Suppressor macrophage (primary cell): ENCODE measurements around the gene C17orf67.
"Not testable (repeated sequence)": the region's sequence is repeated elsewhere in the genome, so short reads cannot be mapped to it uniquely, and the experiment has no call there.

Experiments used
- DNase-seq, 4 experiments: peaks; one replicate each; pipeline ENCODE4 v3.0.0-alpha.2; 2020 to 2022

The C17orf67 gene

DNA sequence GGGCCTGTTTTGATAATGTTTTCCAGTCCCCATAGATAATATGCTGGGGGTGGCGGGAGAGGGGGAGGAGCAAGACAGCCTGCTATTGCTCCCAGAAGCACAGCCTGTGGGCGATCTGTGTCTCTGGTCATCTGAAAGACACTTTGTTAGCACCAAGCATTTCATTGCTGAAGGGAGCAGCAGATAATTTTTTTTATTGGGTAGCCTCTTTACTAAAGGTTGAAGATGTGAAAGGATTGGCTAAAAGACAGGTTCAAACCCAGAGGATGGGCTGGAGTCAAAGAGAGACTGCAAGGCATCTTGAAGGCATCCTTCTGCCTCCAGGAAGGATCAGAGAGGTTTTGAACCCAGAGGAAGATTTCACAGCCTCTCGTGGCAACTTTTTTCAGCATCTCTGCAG lies 60.6 kb downstream of the C17orf67 start:
- DNase-seq: no peak

DNA sequence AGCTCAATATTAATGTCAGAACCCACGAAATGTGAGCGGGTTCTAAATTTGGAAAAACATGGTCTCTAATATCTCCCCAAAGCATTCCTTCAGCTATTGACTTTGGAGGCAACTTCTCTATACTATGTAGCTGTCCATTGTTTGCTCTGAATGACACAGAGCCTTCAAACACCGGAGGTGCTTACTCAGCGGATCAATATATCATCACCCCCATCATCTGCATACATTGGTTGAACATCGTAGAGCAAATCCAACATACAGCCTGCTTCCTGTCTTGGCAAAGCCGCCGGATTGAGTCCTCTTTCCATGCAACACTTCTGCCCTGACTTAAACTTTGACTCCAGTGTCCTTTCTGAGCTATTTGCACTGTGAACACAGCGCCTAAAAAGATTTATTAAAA lies 61.3 kb downstream of the C17orf67 start:
- no peak for DNase-seq

DNA sequence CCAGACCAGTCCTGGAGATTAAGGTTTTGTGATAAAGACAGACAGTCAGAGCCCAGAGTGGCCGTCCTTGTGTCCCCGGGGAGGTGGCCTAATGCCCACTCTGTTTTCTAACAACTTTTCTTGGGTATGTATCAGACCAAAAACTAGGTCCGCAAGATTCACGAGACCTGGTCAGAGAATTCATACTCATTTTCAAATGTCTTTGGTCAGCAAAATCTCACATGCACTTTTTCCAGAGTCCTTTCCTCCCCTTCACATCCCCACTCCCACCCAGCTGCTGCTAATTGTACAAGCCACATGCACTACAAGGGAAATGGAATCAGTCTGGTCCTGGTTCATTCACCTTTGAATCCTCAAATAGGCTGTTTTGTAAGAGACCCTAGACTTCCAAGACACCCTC lies 61.7 kb downstream of the C17orf67 start:
- DNase-seq: no peak

DNA sequence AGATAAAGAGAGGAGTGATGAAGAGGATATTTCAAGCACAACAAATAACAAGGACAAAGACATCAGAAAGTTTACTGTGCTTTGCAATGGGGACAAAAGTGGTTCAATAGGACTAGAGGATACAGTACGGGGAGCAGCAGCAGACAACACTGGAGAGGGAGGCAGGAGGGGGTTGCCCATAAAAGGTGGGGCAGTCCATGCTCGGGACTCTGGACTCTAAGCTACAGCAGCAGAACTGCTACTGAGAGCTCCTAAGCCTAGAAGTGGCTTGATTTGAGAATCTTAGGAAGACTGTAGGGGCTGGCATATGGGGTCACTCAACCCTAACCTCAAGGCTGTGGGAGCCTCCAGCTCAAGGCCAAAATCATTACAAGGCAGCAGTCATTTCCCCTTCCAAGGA lies 62.2 kb downstream of the C17orf67 start:
- no peak for DNase-seq

DNA sequence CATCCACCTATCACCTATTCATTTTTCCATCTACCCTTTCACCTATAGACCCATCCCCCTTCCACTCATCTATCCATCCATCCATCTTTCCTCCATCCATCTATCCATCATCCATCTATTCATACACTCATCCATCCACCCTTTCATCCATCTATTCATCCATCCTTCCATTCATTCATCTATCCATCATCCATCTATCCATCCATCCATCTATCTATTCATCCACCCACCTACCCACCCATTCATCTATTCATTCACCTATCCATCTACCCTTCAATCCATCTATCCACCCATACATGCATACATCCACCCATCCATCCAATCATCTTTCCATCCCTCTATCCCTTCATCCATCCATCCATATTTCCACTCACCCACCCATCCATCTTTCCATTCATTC lies 63.3 kb downstream of the C17orf67 start:
- no peak for DNase-seq

DNA sequence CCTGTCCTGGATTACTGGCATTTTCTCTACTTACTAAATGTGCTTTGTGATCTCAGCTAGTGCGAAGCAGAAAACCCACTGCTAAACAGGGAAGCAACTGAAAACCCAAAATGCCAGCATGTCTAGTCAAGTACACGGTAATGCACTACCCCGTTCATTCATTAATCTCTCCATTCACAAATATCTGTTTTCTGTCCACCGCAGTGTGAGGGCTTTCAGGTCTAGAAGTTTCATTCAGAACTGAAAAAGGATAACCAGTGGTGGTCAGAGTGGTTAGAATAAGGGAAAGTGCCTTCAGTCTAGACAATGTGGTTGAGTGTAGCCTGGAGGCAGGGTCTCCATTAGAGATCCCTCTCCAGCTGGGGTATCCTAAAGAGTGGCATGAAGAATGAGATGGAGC lies 68.3 kb downstream of the C17orf67 start:
- DNase-seq: no peak

DNA sequence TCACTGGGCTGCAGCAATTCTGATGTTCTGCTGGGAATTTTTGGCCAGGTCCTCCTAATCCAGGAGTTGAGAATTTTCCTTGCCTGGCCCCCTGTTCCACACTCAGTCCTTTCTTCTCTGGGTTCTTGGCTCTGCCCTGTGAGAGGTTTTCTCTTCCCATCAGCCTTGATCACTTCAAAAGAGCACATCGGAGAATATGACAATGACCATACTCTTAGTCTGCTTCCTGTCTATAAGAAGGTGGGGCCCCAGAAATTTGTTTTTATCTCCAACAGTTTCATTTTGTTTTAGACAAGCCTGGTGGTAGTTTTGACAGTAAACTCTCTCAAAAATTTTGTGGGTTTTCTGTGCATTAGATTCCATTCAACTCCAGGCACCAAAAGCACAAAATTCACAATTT lies 70.7 kb downstream of the C17orf67 start:
- no peak for DNase-seq

DNA sequence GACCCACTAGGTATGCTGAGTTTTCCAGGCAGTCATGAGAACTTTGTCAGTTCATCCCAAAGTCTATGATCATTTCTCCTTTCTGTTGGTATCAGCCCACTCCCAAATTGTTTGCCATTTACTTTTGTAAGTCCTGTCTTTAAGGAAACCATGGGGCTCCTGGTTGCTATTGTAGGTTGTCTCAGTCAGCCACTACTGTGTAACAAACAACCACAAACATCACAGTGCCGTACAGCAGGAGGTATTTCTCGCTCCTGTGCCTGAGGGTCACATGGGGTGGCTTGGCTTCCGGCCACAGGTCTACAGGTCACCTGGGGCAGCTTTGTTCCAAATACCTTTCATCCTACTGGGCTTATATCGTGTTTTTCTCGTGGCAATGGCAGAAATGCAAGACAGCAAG lies 71.6 kb downstream of the C17orf67 start:
- DNase-seq: no peak

DNA sequence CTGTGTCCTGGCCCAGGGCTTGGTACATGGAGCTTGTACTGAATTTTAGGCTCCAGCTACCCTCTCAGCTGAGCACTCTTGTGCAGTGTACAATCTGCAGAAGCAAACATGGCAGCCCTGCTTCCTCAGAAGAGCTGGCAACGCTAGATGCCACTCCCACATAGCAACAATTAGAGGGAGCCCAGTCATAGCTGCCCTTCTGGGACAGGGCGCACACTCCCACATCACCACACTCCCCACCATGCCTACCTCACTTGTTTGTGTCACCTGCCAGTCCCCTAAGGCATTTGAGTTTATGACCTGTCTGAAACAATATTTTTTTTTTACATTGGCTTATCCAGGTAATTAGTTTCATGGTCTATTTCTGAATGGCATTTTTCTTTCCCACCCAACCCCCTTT lies 72.3 kb downstream of the C17orf67 start:
- DNase-seq: no peak

DNA sequence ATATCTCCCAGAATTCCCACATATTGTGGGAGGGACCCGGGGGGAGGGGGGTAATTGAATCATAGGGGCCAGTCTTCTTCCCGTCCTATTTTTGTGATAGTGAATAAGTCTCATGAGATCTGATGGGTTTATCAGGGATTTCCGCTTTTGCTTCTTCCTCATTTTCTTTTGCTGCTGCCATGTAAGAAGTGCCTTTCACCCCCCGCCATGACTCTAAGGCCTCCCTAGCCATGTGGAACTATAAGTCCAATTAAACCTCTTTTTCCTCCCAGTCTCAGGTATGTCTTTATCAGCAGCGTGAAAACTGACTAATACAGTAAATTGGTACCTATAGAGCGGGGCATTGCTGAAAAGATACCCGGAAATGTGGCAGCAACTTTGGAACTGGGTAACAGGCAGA lies 76.1 kb downstream of the C17orf67 start:
- DNase-seq: not testable (repeated sequence)

DNA sequence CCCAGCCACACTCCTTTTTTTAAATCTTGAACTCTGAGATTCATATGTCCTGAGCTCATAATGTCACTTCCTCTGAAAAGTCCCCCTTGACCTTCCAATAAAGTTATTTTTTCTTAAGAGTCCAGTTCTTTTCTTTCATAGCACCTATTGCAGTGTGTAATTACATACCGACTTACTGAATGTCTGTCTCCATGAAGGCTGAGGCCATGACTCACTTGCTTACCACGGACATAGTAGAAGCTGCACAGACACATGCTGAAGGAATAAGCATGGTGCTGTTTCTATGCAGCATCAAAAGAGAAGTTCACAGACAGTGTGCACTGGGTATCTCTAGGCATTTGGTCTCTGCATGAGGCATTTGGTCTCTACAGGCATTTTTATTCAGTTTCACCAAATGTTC lies 77.2 kb downstream of the C17orf67 start:
- DNase-seq: no peak

DNA sequence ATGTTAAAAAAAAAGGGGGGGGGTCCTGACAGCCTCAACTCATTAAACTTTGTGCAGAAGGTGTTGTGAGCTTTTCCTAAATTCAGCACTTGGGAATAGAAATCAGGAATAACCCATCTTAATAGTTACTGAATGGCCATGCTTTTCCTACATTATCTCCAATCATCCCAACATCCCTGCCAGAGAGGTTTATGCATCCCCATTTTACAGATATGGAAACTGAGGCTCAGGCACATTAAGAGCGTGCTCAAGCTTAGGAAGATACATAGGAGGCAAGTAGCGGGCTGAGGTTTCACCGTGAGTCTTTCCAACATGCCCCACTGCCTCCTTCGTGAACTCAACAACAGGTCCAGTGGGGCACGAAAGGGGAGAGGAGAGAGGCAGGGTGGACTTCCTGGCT lies 78.4 kb downstream of the C17orf67 start:
- no peak for DNase-seq

DNA sequence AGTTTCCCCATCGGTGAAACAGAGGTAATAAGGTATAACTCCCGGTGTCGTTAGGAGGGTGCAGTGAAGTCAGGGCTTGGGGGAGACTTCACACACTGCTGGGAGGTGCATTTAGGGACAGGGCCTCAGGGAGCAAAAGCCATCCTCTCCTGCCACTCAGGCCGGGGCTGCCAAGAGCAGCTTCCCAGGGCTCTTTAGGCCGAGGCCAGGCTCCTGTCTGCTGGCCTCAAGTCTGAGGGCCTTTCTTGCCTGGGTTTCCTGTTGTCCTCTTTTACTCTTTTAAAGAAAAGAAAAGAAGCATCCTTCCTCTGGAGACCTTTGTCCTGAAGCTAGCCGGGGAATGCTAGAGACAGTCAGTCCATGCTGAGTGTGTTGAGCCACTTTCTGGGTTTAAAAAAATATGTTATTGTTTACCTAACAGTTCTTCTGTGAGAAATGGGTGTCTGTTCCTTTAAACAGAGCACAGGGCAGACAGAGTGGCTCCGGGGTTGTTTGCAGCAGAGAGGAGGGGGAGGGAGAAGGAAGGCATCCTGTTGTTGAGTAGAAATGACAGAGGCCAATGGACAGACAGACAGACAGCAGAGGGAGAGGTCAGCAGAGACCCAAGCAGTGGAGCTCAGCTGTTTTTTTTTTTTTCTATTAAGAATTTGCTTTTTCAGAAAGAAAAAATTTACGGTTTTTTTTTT lies 79.1 kb downstream of the C17orf67 start:
- no peak for DNase-seq

DNA sequence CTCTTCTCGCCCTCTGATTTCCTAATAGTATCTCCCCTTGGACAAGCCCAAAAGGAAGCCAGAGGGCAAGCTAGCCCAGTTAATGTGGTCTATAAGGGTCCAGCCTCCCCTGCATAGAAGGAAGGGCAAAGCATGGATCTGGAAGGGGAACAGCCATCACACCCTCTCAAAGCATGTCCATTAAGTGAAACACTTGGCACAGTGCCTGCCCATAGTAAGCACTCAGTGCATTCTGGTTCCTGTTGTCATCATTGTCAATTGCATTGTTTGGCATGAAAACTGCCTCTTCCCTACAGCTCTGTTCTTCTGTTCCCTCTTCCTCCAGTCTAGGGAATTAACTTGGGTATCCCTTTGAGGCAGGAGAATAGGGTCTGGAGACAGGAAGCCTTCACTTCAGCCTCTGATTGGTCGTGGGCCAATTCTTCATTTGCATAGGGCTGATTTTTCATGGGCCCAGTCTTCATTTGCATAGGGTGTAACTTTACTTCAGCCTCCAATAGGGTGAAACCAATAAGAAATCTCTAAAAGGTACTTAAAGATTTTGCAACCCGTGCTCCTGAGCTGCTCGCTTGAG lies 81.4 kb downstream of the C17orf67 start:
- peak; percentile 52 to 74 (median 58) for DNase-seq

DNA sequence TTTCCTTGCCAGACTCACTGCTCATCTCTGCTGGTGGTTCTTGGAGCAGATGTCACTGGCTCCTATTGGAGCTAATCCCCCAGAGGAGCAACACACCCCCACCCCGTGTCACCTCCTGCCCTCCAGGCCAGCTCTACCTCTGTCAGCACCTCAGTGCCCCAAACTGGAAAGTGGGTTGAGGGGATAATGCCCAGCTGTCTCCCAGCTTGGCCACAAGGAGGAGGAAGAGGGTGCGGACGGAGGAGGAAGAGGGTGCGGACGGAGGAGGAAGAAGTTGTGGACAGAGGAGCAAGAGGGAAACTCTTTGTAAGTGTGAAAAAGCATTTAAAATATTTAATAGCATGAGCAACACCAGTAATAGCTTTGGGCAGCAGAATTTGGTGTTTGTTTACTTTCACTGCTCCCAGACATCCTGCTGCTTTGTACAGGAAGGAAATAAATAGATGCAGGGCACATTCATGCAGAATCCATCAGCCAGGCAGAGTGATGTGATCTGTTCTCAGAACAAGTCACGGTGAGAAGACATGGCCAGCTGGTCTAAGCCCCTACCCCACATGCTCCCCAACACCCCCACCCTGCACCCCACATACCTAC lies 82.5 kb downstream of the C17orf67 start:
- peak in 3 of 4 experiments; percentile 3 to 24 (median 18) for DNase-seq

DNA sequence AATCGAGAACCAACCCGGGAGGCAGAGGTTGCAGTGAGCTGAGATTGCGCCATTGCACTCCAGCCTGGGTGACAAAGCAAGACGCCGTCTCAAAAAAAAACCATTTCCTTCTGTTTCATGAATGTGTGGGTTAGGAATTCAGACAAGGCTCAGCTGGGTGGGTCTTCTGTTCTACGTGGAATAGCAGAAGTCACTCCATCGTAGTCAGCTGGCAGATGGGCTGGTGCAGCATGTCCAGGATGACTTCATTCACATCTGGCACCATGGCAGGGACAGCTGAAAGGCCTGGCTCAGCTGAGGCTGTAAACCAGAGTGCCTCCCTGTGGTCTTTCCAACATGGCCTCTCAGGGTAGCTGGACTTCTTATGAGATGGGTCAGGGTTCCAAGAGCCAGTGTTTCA lies 89.0 kb downstream of the C17orf67 start:
- peak in 2 of 4 experiments; percentile 9 to 24 for DNase-seq

DNA sequence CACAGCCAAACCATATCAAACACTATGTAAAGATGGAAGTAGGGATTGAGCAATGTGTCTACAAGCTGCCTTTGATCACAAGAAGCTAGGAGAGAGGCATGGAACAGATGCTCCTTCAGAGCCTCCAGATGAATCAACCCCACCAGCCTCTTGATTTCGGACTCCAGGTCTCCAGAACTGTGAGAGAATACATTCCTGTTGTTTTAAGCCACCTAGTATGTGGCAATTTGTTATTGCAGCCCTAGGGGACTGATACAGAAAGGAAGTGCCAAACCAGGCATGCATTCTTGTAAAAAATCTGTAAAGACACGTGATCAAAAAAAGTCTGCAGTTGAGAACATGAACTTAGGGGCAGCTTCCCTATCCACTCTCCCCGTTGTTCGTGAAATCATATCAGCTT lies 91.1 kb downstream of the C17orf67 start:
- peak in 1 of 4 experiments; percentile 12 for DNase-seq
